IMR-90 (cell line): ENCODE measurements around the gene ACSF2. TPM values are rescaled to one million over a fixed set of nuclear protein-coding genes. Genes with fewer than 3 reads are reported as not detected.

Experiments used
- ATAC-seq: fragments of 200-7000 bp; cut with Tn5 transposase; 2 replicates; pipeline ENCODE4 v1.9.1; 2020; ENCODE audit warnings: low read depth, mild to moderate bottlenecking, moderate library complexity
- BruUV-seq: library from RNA; stranded (reverse); fragments of 400-500 nt; replicated peaks from 2 replicates; lab custom pipeline; 2021; lab: Mats Ljungman, UMichigan
- CTCF ChIA-PET: fragments of 300-600 bp; formaldehyde crosslinking; extraction: SDS; loops from one replicate; lab custom pipeline; 2021; ENCODE audit warnings: antibody characterized with exemption; lab: Yijun Ruan, JAX
- POLR2A ChIA-PET: fragments of 300-600 bp; sonication (Branson Sonifier 250); formaldehyde crosslinking; loops from one replicate; lab custom pipeline; 2022; ENCODE audit warnings: antibody characterized with exemption; ENCODE audit not compliant: unreplicated experiment; lab: Charles Lee
- DNase-seq: peaks from one replicate; pipeline ENCODE4 v3.0.0; 2013
- H2AFZ ChIP-seq: replicated peaks from 2 replicates; pipeline ENCODE3; 2013; ENCODE audit warnings: low read length, mild to moderate bottlenecking; ENCODE audit not compliant: poor library complexity
- H2AK5ac ChIP-seq: 2 replicates; pipeline ENCODE4 v1.6.1; 2013; ENCODE audit warnings: low read depth, low read length, inconsistent platforms
- H2AK9ac ChIP-seq: replicated peaks from 2 replicates; pipeline ENCODE3; 2013; ENCODE audit warnings: mild to moderate bottlenecking, low read depth, low read length, moderate library complexity; ENCODE audit not compliant: poor library complexity
- H2BK120ac ChIP-seq: 2 replicates; pipeline ENCODE4 v1.6.1; 2013; ENCODE audit warnings: low read depth, low read length, inconsistent platforms
- H2BK15ac ChIP-seq: 3 replicates; pipeline ENCODE4 v1.6.1; 2013; ENCODE audit warnings: low read depth, low read length, inconsistent platforms
- H2BK20ac ChIP-seq: 2 replicates; pipeline ENCODE4 v1.6.1; 2013; ENCODE audit warnings: low read depth, mild to moderate bottlenecking, inconsistent platforms, low read length, moderate library complexity
- H2BK5ac ChIP-seq: 2 replicates; pipeline ENCODE4 v1.6.1; 2013; ENCODE audit warnings: mild to moderate bottlenecking, low read depth, low read length, inconsistent platforms; ENCODE audit not compliant: poor library complexity, severe bottlenecking
- H3K14ac ChIP-seq: replicated peaks from 2 replicates; pipeline ENCODE4 v1.6.1; 2013; ENCODE audit warnings: low read depth, low read length, inconsistent platforms
- H3K18ac ChIP-seq: 2 replicates; pipeline ENCODE4 v1.6.1; 2013; ENCODE audit warnings: low read depth, low read length, control low read depth
- H3K23ac ChIP-seq: 2 replicates; pipeline ENCODE4 v1.6.1; 2013; ENCODE audit warnings: low read depth, low read length, inconsistent platforms
- H3K27ac ChIP-seq: 2 replicates; pipeline ENCODE4 v1.5.1; 2013; ENCODE audit warnings: mild to moderate bottlenecking, control low read depth, low read length; ENCODE audit not compliant: insufficient read depth
- H3K27me3 ChIP-seq: 2 replicates; pipeline ENCODE4 v1.6.1; 2013; ENCODE audit warnings: low read length; ENCODE audit not compliant: control insufficient read depth, insufficient read depth
- H3K36me3 ChIP-seq: 2 replicates; pipeline ENCODE4 v1.6.1; 2013; ENCODE audit warnings: low read length, mixed read lengths; ENCODE audit not compliant: control insufficient read depth, insufficient read depth
- H3K4ac ChIP-seq: 2 replicates; pipeline ENCODE4 v1.6.1; 2013; ENCODE audit warnings: low read depth, low read length, inconsistent platforms
- H3K4me1 ChIP-seq: 2 replicates; pipeline ENCODE4 v1.6.1; 2013; ENCODE audit warnings: low read length, mixed read lengths; ENCODE audit not compliant: control insufficient read depth, insufficient read depth
- H3K4me2 ChIP-seq: 2 replicates; pipeline ENCODE4 v1.6.1; 2013; ENCODE audit warnings: low read depth, mild to moderate bottlenecking, control low read depth, low read length, moderate library complexity
- H3K4me3 ChIP-seq: 2 replicates; pipeline ENCODE4 v1.5.1; 2013; ENCODE audit warnings: low read depth, mild to moderate bottlenecking, control low read depth, low read length, moderate library complexity; ENCODE audit not compliant: insufficient read depth
- H3K56ac ChIP-seq: 2 replicates; pipeline ENCODE4 v1.6.1; 2013; ENCODE audit warnings: low read length, inconsistent platforms; ENCODE audit not compliant: insufficient read depth; ENCODE audit errors: extremely low read depth
- H3K79me1 ChIP-seq, 2 experiments: 2 replicates each; pipeline ENCODE4 v1.6.1; 2013; ENCODE audit warnings: low read length in 2 of 2, inconsistent platforms in 1 of 2, low read depth in 1 of 2
- H3K9ac ChIP-seq: 2 replicates; pipeline ENCODE4 v1.6.1; 2013; ENCODE audit warnings: low read depth, low read length, control low read depth
- H3K9me1 ChIP-seq: 2 replicates; pipeline ENCODE4 v1.6.1; 2013; ENCODE audit warnings: low read length, inconsistent platforms; ENCODE audit not compliant: insufficient read depth
- H3K9me3 ChIP-seq: 2 replicates; pipeline ENCODE4 v1.6.1; 2013; ENCODE audit warnings: low read length; ENCODE audit not compliant: control insufficient read depth, insufficient read depth
- H4K20me1 ChIP-seq: 2 replicates; pipeline ENCODE4 v1.6.1; 2013; ENCODE audit warnings: low read length, inconsistent platforms; ENCODE audit not compliant: insufficient read depth
- H4K5ac ChIP-seq: 2 replicates; pipeline ENCODE4 v1.6.1; 2013; ENCODE audit warnings: mild to moderate bottlenecking, low read depth, low read length, control low read depth
- H4K8ac ChIP-seq, 2 experiments: 2 replicates each; pipeline ENCODE4 v1.6.1; 2013; ENCODE audit warnings: low read depth in 2 of 2, low read length in 2 of 2, control low read depth in 1 of 2, inconsistent platforms in 1 of 2
- H4K91ac ChIP-seq: 2 replicates; pipeline ENCODE4 v1.6.1; 2013; ENCODE audit warnings: low read depth, low read length, inconsistent platforms; ENCODE audit not compliant: insufficient read depth
- MAZ ChIP-seq: IDR thresholded peaks from 2 replicates; pipeline ENCODE4 v1.6.1; 2012; ENCODE audit warnings: low read depth, mild to moderate bottlenecking, low read length, improper control_type of control experiment, moderate library complexity, borderline replicate concordance
- MXI1 ChIP-seq: IDR thresholded peaks from 2 replicates; pipeline ENCODE4 v1.6.1; 2012; ENCODE audit warnings: low read depth, mild to moderate bottlenecking, low read length, moderate library complexity, borderline replicate concordance
- RAD21 ChIP-seq: IDR thresholded peaks from 2 replicates; pipeline ENCODE4 v1.6.1; 2012; ENCODE audit warnings: low read length, improper control_type of control experiment
- WGBS, 2 experiments: methylation state at CpG; one replicate each; pipeline versions ENCODE4 v1.1.5 to v1.1.7; 2013; ENCODE audit warnings: missing lambda C conversion rate in 2 of 2; ENCODE audit not compliant: insufficient read length in 1 of 2; ENCODE audit errors: extremely low coverage in 2 of 2; 5-methylcytosine and 5-hydroxymethylcytosine counted together
- dilution Hi-C: fragments of 300-500 bp; cut with HindIII; formaldehyde crosslinking; loops from one replicate; pipeline ENCODE4 v1.14.3; 2018; ENCODE audit warnings: low sequenced_read_pairs; ENCODE audit not compliant: unreplicated experiment
- in situ Hi-C: fragments of 300-500 bp; cut with MboI; formaldehyde crosslinking; loops from 3 replicates; pipeline ENCODE4 v1.14.3; 2019; ENCODE audit warnings: low sequenced_read_pairs, inconsistent platforms, mixed read lengths
- intact Hi-C: fragments of 100-400 bp; cut with micrococcal nuclease; formaldehyde crosslinking; loops from 2 replicates; pipeline ENCODE4 v1.10.0; 2022
- polyA plus RNA-seq, 3 experiments: library from polyadenylated mRNA; depleted of rRNA; stranded (reverse); fragments of >200 nt; gene quantifications; 2 replicates each; pipeline ENCODE4 v1.2.3, GENCODE V29; 2012; ENCODE audit warnings: low replicate concordance in 1 of 3
- total RNA-seq: library from RNA; depleted of rRNA; stranded (reverse); fragments of >200 nt; gene quantifications from 2 replicates; pipeline ENCODE4 v1.2.3, GENCODE V29; 2012
- TF ChIP-seq, protein P1 (sequence below): conservative IDR thresholded peaks from 2 replicates; pipeline ENCODE4 v1.5.1; 2012; ENCODE audit warnings: mild to moderate bottlenecking, low read depth, low read length, improper control_type of control experiment

ACSF2 gene
- total and polyA plus RNA-seq, 2 of the 4 experiments (the other 2 are of a cell fraction): 18.5 to 27.2 TPM

DNA sequence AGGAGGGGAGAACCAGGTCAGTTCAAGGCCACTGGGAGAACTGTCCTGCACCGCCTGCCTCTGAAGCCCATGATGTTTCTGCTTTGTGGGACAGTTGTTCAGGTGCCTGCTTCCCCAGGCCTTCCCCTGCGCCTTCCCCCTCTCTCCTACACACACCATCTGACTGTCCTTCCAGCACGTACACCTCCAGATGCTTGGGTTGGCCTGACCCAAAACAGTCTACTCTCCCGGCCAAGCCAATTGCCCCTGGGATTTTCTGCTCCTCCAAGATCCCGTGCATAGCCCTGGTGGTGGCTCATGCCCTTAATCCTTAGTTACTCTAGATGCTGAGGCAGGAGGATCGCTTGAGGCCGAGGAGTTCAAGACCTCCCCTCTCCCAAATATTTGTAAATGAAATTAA is 52.0 kb downstream of the ACSF2 start:
- Histone ChIP-seq H2AK5ac (0 out of 2 replicates have a peak overlapping the region, but pooled peaks have one; percentile 45), H2BK15ac (no peak overlapping the region), H3K36me3 (peaks cover 6% of the 10 kb centered on the region), H3K14ac (peak overlapping the region; percentile 95), H2BK5ac (peak overlapping the region; percentile 11), H3K4me2 (no peak overlapping the region; the same call in 1 of the 2 replicates), H3K79me1 (peaks cover 11 to 24% of the 10 kb centered on the region in 2 experiments; a peak in 3 of 4 replicates), H3K18ac (no peak overlapping the region), H2AFZ (peak overlapping the region; percentile 94), H4K5ac (peak overlapping the region; percentile 85), H3K56ac (peak overlapping the region; percentile 50), H3K23ac (peak overlapping the region; percentile 45), H3K4ac (peak overlapping the region; percentile 91), H3K9me3 (no peaks in the 10 kb centered on the region), H3K27ac (peak overlapping the region; percentile 37), H3K9ac (peak overlapping the region; percentile 64), H3K4me1 (peaks cover 2% of the 10 kb centered on the region; the same call in 1 of the 2 replicates), H3K4me3 (no peak overlapping the region), H3K9me1 (peaks cover 7% of the 10 kb centered on the region; the same call in 1 of the 2 replicates), H4K20me1 (peaks cover 8% of the 10 kb centered on the region; the same call in 1 of the 2 replicates), H2BK20ac (no peak overlapping the region), H3K27me3 (no peaks in the 10 kb centered on the region; the same call in 1 of the 2 replicates), H2BK120ac (no peak overlapping the region), H4K91ac (peak overlapping the region; percentile 3; the same call in 1 of the 2 replicates), H4K8ac (peak overlapping the region; percentile 51 to 95), H2AK9ac (peak overlapping the region; percentile 70)
- DNase-seq: no peak
- intact Hi-C loops (loop anchor here (1.0 kb wide), 2 partner anchors 81 to 116 kb away; partner anchors contain the start of gene LRRC59), in situ Hi-C loops (no loop called here), dilution Hi-C loops (no loop called here)
- WGBS, 2 experiments: no CpG with 5 or more reads among the region's 7 CpGs
- TF ChIP-seq MAZ (no peak), RAD21 (no peak), MXI1 (no peak)
- TF ChIP-seq, protein P1, sequence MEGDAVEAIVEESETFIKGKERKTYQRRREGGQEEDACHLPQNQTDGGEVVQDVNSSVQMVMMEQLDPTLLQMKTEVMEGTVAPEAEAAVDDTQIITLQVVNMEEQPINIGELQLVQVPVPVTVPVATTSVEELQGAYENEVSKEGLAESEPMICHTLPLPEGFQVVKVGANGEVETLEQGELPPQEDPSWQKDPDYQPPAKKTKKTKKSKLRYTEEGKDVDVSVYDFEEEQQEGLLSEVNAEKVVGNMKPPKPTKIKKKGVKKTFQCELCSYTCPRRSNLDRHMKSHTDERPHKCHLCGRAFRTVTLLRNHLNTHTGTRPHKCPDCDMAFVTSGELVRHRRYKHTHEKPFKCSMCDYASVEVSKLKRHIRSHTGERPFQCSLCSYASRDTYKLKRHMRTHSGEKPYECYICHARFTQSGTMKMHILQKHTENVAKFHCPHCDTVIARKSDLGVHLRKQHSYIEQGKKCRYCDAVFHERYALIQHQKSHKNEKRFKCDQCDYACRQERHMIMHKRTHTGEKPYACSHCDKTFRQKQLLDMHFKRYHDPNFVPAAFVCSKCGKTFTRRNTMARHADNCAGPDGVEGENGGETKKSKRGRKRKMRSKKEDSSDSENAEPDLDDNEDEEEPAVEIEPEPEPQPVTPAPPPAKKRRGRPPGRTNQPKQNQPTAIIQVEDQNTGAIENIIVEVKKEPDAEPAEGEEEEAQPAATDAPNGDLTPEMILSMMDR: no peak
- no peak for ATAC-seq
- ChIA-PET POLR2A (no interaction called here), CTCF (interaction anchor here (0.6 kb wide), 1 partner anchor 92 kb away, joined by 3 read pairs; no protein-coding TSS in a partner anchor)
- BruUV-seq: no TSS peak
